IMR-90 (cell line): ENCODE measurements around the gene ADAP2.

Experiments
- CTCF ChIP-seq: conservative IDR thresholded peaks from 2 replicates; pipeline ENCODE4 v1.5.1; 2012; ENCODE audit warnings: mild to moderate bottlenecking, low read depth, low read length, improper control_type of control experiment
- MAFK ChIP-seq: IDR thresholded peaks from 2 replicates; pipeline ENCODE4 v1.6.1; 2012; ENCODE audit warnings: low read depth, low read length, improper control_type of control experiment
- POLR2A ChIP-seq: IDR thresholded peaks from 2 replicates; pipeline ENCODE4 v1.6.1; 2012; ENCODE audit warnings: mild to moderate bottlenecking, low read depth, low read length
- RCOR1 ChIP-seq: IDR thresholded peaks from 2 replicates; pipeline ENCODE4 v1.6.1; 2012; ENCODE audit warnings: mild to moderate bottlenecking, low read length, improper control_type of control experiment; ENCODE audit not compliant: insufficient replicate concordance
- SMC3 ChIP-seq: fragments of 150-350 bp; IDR thresholded peaks from 2 replicates; pipeline ENCODE4 v1.6.1; 2016; ENCODE audit warnings: low read depth, mild to moderate bottlenecking, antibody characterized with exemption, low read length, moderate library complexity

GRCh38 chr17:30927756-30928155 lies 6.0 kb downstream of the ADAP2 start:
- no peak for TF ChIP-seq CTCF
- TF ChIP-seq POLR2A, result no peak
- TF ChIP-seq MAFK, result no peak
- TF ChIP-seq SMC3, result no peak
- no peak for TF ChIP-seq RCOR1
